ENCODE results near the gene DDX6. TPM values are rescaled to one million over a fixed set of nuclear protein-coding genes. Genes with fewer than 3 reads are reported as not detected.
"Not testable (repeated sequence)": the region's sequence is repeated elsewhere in the genome, so short reads cannot be mapped to it uniquely, and the experiment has no call there.

Gene DDX6
- total RNA-seq, 3 donors from 2014 or later (not counting 1 experiment from before 2014, with no cell fraction given): 350 to 369 (median 364) TPM

- H3K4me1 ChIP-seq (ENCODE audit: control insufficient read depth, insufficient read depth, low read length): no peaks in the 10 kb centered on the region
These were observed 43.6 kb upstream of the DDX6 start for GRCh38 chr11:118834427-118835028.

GRCh38 chr11:118827118-118827517 is 36.2 kb upstream of the DDX6 start:
- Mint-ChIP-seq H3K4me1 (no peaks in the 10 kb centered on the region), H3K36me3 (no peaks in the 10 kb centered on the region), H3K9me3 (no peaks in the 10 kb centered on the region), H3K4me3 (no peak overlapping the region), H3K27me3 (ENCODE audit: low read depth in 2 of 2) (no peaks in the 10 kb centered on the region), H3K27ac (no peak overlapping the region)
- intact Hi-C loops (cut with micrococcal nuclease): no loop called here
- no peaks in the 10 kb centered on the region for H3K4me1 ChIP-seq (ENCODE audit: control insufficient read depth, insufficient read depth, low read length)
- TF ChIP-seq CTCF (IDR thresholded peaks at IDR 0.05): no peak
- no peaks in the 10 kb centered on the region for H3K27me3 ChIP-seq (ENCODE audit: control insufficient read depth, insufficient read depth, low read length)
- no peak overlapping the region for H3K4me3 ChIP-seq (ENCODE audit: low read length)
- DNase-seq (no peak), ATAC-seq (no peak)
- H3K36me3 ChIP-seq (ENCODE audit: control insufficient read depth, insufficient read depth, low read length): no peaks in the 10 kb centered on the region
- 98% methylated on average over 7 of the region's 7 CpGs for WGBS (ENCODE audit: insufficient coverage)
- H3K27ac ChIP-seq (ENCODE audit: low read length): no peak overlapping the region
- H3K9me3 ChIP-seq (ENCODE audit: control insufficient read depth, insufficient read depth, low read length): no peaks in the 10 kb centered on the region

More at GRCh38 chr11:118834427-118835028, 43.6 kb upstream of the DDX6 start:
- no peaks in the 10 kb centered on the region for H3K36me3 Mint-ChIP-seq
- 64% methylated on average over 3 of the region's 6 CpGs for WGBS (ENCODE audit: insufficient coverage)
- no peak overlapping the region for H3K4me3 Mint-ChIP-seq
- TF ChIP-seq CTCF (IDR thresholded peaks at IDR 0.05): no peak
- Histone ChIP-seq H3K9me3 (ENCODE audit: control insufficient read depth, insufficient read depth, low read length) (no peaks in the 10 kb centered on the region), H3K27me3 (ENCODE audit: control insufficient read depth, insufficient read depth, low read length) (no peaks in the 10 kb centered on the region), H3K4me3 (ENCODE audit: low read length) (no peak overlapping the region), H3K36me3 (ENCODE audit: control insufficient read depth, insufficient read depth, low read length) (no peaks in the 10 kb centered on the region), H3K27ac (ENCODE audit: low read length) (no peak overlapping the region)
- H3K27me3 Mint-ChIP-seq (ENCODE audit: low read depth in 2 of 2): no peaks in the 10 kb centered on the region
- ATAC-seq: peak; percentile 53 to 60 (median 58)
- DNase-seq: peak in 1 of 2 donors; percentile 38
- intact Hi-C loops (cut with micrococcal nuclease): no loop called here
- H3K4me1 Mint-ChIP-seq: peaks cover 8% of the 10 kb centered on the region in 2 donors
- H3K27ac Mint-ChIP-seq: peak overlapping the region; percentile 61 to 76
- no peaks in the 10 kb centered on the region for H3K9me3 Mint-ChIP-seq

GRCh38 chr11:118822936-118823510 is 32.1 kb upstream of the DDX6 start:
- H3K36me3 ChIP-seq (ENCODE audit: control insufficient read depth, insufficient read depth, low read length); H3K4me3 Mint-ChIP-seq; H3K9me3 Mint-ChIP-seq; H3K27me3 Mint-ChIP-seq (ENCODE audit: low read depth in 2 of 2); H3K4me1 Mint-ChIP-seq; H3K36me3 Mint-ChIP-seq; H3K9me3 ChIP-seq (ENCODE audit: control insufficient read depth, insufficient read depth, low read length); intact Hi-C loops (cut with micrococcal nuclease); ATAC-seq; DNase-seq; H3K4me3 ChIP-seq (ENCODE audit: low read length); H3K27me3 ChIP-seq (ENCODE audit: control insufficient read depth, insufficient read depth, low read length); H3K4me1 ChIP-seq (ENCODE audit: control insufficient read depth, insufficient read depth, low read length); H3K27ac Mint-ChIP-seq: not testable (repeated sequence)
- H3K27ac ChIP-seq (ENCODE audit: low read length): peak overlapping the region; percentile 48
- 73% methylated on average over 8 of the region's 8 CpGs for WGBS (ENCODE audit: insufficient coverage)

- H3K4me3 ChIP-seq (ENCODE audit: low read length): no peak overlapping the region
- no peaks in the 10 kb centered on the region for H3K36me3 Mint-ChIP-seq
- peak in 1 of 3 donors; percentile 46 for ATAC-seq
- H3K4me3 Mint-ChIP-seq: no peak overlapping the region
- H3K27me3 Mint-ChIP-seq (ENCODE audit: low read depth in 2 of 2): no peaks in the 10 kb centered on the region
- H3K36me3 ChIP-seq (ENCODE audit: control insufficient read depth, insufficient read depth, low read length): no peaks in the 10 kb centered on the region
- peaks cover 4% of the 10 kb centered on the region for H3K4me1 ChIP-seq (ENCODE audit: control insufficient read depth, insufficient read depth, low read length)
- no peaks in the 10 kb centered on the region for H3K9me3 Mint-ChIP-seq
- H3K27ac Mint-ChIP-seq: no peak overlapping the region
- 61% methylated on average over 14 of the region's 14 CpGs for whole genome bisulfite sequencing (ENCODE audit: insufficient coverage)
- no peaks in the 10 kb centered on the region for H3K9me3 ChIP-seq (ENCODE audit: control insufficient read depth, insufficient read depth, low read length)
- no peak for TF ChIP-seq CTCF (IDR thresholded peaks at IDR 0.05)
- H3K27ac ChIP-seq (ENCODE audit: low read length): peak overlapping the region; percentile 85
- no peaks in the 10 kb centered on the region for H3K4me1 Mint-ChIP-seq
- no peaks in the 10 kb centered on the region for H3K27me3 ChIP-seq (ENCODE audit: control insufficient read depth, insufficient read depth, low read length)
- DNase-seq: peak in 1 of 2 donors; percentile 41
- intact Hi-C loops (cut with micrococcal nuclease): no loop called here
These were observed 29.7 kb upstream of the DDX6 start for GRCh38 chr11:118820412-118821357.

GRCh38 chr11:118820025-118820379 is 29.0 kb upstream of the DDX6 start:
- intact Hi-C loops (cut with micrococcal nuclease); H3K27ac Mint-ChIP-seq; H3K9me3 ChIP-seq (ENCODE audit: control insufficient read depth, insufficient read depth, low read length); H3K36me3 Mint-ChIP-seq; H3K4me1 Mint-ChIP-seq; H3K36me3 ChIP-seq (ENCODE audit: control insufficient read depth, insufficient read depth, low read length); DNase-seq; H3K4me1 ChIP-seq (ENCODE audit: control insufficient read depth, insufficient read depth, low read length); ATAC-seq; H3K27me3 ChIP-seq (ENCODE audit: control insufficient read depth, insufficient read depth, low read length); H3K4me3 Mint-ChIP-seq; H3K9me3 Mint-ChIP-seq; H3K27me3 Mint-ChIP-seq (ENCODE audit: low read depth in 2 of 2); H3K4me3 ChIP-seq (ENCODE audit: low read length): not testable (repeated sequence)
- peak overlapping the region; percentile 73 for H3K27ac ChIP-seq (ENCODE audit: low read length)
- 78% methylated on average over 7 of the region's 7 CpGs for WGBS (ENCODE audit: insufficient coverage)
